Mucosa of gallbladder (tissue), 1 donor: ENCODE measurements around the gene GPR139. TPM values are rescaled to one million over a fixed set of nuclear protein-coding genes. Genes with fewer than 3 reads are reported as not detected.

ENCODE experiments used
- DNase-seq: peaks from one replicate; pipeline ENCODE4 v3.0.0-alpha.2; 2020; ENCODE audit warnings: low spot score
- total RNA-seq: library from RNA; stranded (reverse); gene quantifications from one replicate; pipeline ENCODE4 v1.2.1, GENCODE V29; 2021
- donor health status: DM: no; HTN: no; CAD: no.

Gene GPR139
- total RNA-seq, 1 donor from 2014 or later = not detected

- no peak for DNase-seq
Measured at GRCh38 chr16:20053336-20053735, 20.4 kb downstream of the GPR139 start.

GRCh38 chr16:20051611-20052010, 22.1 kb downstream of the GPR139 start:
- DNase-seq = no peak

GRCh38 chr16:20051147-20051546, 22.5 kb downstream of the GPR139 start:
- no peak for DNase-seq

- DNase-seq = peak; percentile 32
Measured at GRCh38 chr16:20049831-20050230, 23.9 kb downstream of the GPR139 start.

GRCh38 chr16:20045886-20046285, 27.8 kb downstream of the GPR139 start:
- no peak for DNase-seq

GRCh38 chr16:20042848-20043247, 30.8 kb downstream of the GPR139 start:
- no peak for DNase-seq

- DNase-seq = no peak
Measured at GRCh38 chr16:20041924-20042596, 31.6 kb downstream of the GPR139 start.

- no peak for DNase-seq
Measured at GRCh38 chr16:20040011-20040410, 33.7 kb downstream of the GPR139 start.

GRCh38 chr16:20029611-20030010, 44.1 kb downstream of the GPR139 start:
- no peak for DNase-seq

- DNase-seq = no peak
Measured at GRCh38 chr16:20026361-20027072, 47.2 kb downstream of the GPR139 start.

- no peak for DNase-seq
Measured at GRCh38 chr16:20023190-20023589, 50.5 kb downstream of the GPR139 start.

- no peak for DNase-seq
Measured at GRCh38 chr16:20020976-20021375, 52.7 kb downstream of the GPR139 start.

GRCh38 chr16:20020083-20020482, 53.6 kb downstream of the GPR139 start:
- no peak for DNase-seq

- DNase-seq = no peak
Measured at GRCh38 chr16:20016234-20016633, 57.5 kb downstream of the GPR139 start.

- no peak for DNase-seq
Measured at GRCh38 chr16:20004931-20005330, 68.8 kb downstream of the GPR139 start.

- no peak for DNase-seq
Measured at GRCh38 chr16:20002936-20003335, 70.8 kb downstream of the GPR139 start.

GRCh38 chr16:20001856-20002707, 71.6 kb downstream of the GPR139 start:
- DNase-seq = no peak

- no peak for DNase-seq
Measured at GRCh38 chr16:19997734-19998133, 76.0 kb downstream of the GPR139 start.

- DNase-seq = no peak
Measured at GRCh38 chr16:19997264-19997663, 76.4 kb downstream of the GPR139 start.

GRCh38 chr16:19994466-19995170, 79.1 kb downstream of the GPR139 start:
- DNase-seq = no peak

GRCh38 chr16:19991614-19992013, 82.1 kb downstream of the GPR139 start:
- no peak for DNase-seq

- DNase-seq = no peak
Measured at GRCh38 chr16:19984135-19984534, 89.6 kb downstream of the GPR139 start.
